ENCODE results near the gene L3MBTL4. TPM values are rescaled to one million over a fixed set of nuclear protein-coding genes. Genes with fewer than 3 reads are reported as not detected.

The L3MBTL4 gene
- total RNA-seq, 1 donor from 2014 or later = 17.5 TPM

GRCh38 chr18:6132751-6133368 is 281.9 kb downstream of the L3MBTL4 start:
- Mint-ChIP-seq H3K4me3 (no peak overlapping the region), H3K9me3 (peaks cover 20% of the 10 kb centered on the region), H3K27me3 (ENCODE audit: low read depth) (no peaks in the 10 kb centered on the region), H3K4me1 (no peaks in the 10 kb centered on the region), H3K36me3 (peaks cover 34% of the 10 kb centered on the region), H3K27ac (no peak overlapping the region)
- no peak for DNase-seq (ENCODE audit: low spot score in 2 of 2, unreplicated experiment in 2 of 2)
- TF ChIP-seq CTCF (IDR thresholded peaks at IDR 0.05; ENCODE audit: unreplicated experiment) = no peak

GRCh38 chr18:6120820-6121279 is 293.9 kb downstream of the L3MBTL4 start:
- Mint-ChIP-seq H3K4me1 (no peaks in the 10 kb centered on the region), H3K9me3 (peaks cover 24% of the 10 kb centered on the region), H3K4me3 (no peak overlapping the region), H3K27me3 (ENCODE audit: low read depth) (no peaks in the 10 kb centered on the region), H3K27ac (no peak overlapping the region), H3K36me3 (peaks cover 21% of the 10 kb centered on the region)
- no peak for DNase-seq (ENCODE audit: low spot score in 2 of 2, unreplicated experiment in 2 of 2)
- TF ChIP-seq CTCF (IDR thresholded peaks at IDR 0.05; ENCODE audit: unreplicated experiment) = no peak

- no peak overlapping the region for H3K4me3 Mint-ChIP-seq
These were observed 294.9 kb downstream of the L3MBTL4 start for GRCh38 chr18:6119761-6120160.

GRCh38 chr18:6118080-6118479 is 296.6 kb downstream of the L3MBTL4 start:
- Mint-ChIP-seq H3K27ac (no peak overlapping the region), H3K9me3 (peaks cover 6% of the 10 kb centered on the region), H3K4me1 (no peaks in the 10 kb centered on the region), H3K27me3 (ENCODE audit: low read depth) (no peaks in the 10 kb centered on the region), H3K4me3 (no peak overlapping the region), H3K36me3 (peaks cover 6% of the 10 kb centered on the region)
- no peak for DNase-seq (ENCODE audit: low spot score in 2 of 2, unreplicated experiment in 2 of 2)
- no peak for TF ChIP-seq CTCF (IDR thresholded peaks at IDR 0.05; ENCODE audit: unreplicated experiment)

More at GRCh38 chr18:6119761-6120160, 294.9 kb downstream of the L3MBTL4 start:
- no peaks in the 10 kb centered on the region for H3K4me1 Mint-ChIP-seq
- no peak for DNase-seq (ENCODE audit: low spot score in 2 of 2, unreplicated experiment in 2 of 2)
- no peaks in the 10 kb centered on the region for H3K27me3 Mint-ChIP-seq (ENCODE audit: low read depth)
- peaks cover 18% of the 10 kb centered on the region for H3K9me3 Mint-ChIP-seq
- peaks cover 19% of the 10 kb centered on the region for H3K36me3 Mint-ChIP-seq
- H3K27ac Mint-ChIP-seq = no peak overlapping the region
- no peak for TF ChIP-seq CTCF (IDR thresholded peaks at IDR 0.05; ENCODE audit: unreplicated experiment)

- no peak for DNase-seq (ENCODE audit: low spot score in 2 of 2, unreplicated experiment in 2 of 2)
- Mint-ChIP-seq H3K4me3 (no peak overlapping the region), H3K27me3 (ENCODE audit: low read depth) (no peaks in the 10 kb centered on the region), H3K4me1 (no peaks in the 10 kb centered on the region), H3K9me3 (no peaks in the 10 kb centered on the region), H3K36me3 (no peaks in the 10 kb centered on the region), H3K27ac (no peak overlapping the region)
- no peak for TF ChIP-seq CTCF (IDR thresholded peaks at IDR 0.05; ENCODE audit: unreplicated experiment)
These were observed 299.0 kb downstream of the L3MBTL4 start for GRCh38 chr18:6115710-6116109.
